GM15510 (cell line): ENCODE data around the gene HSH2D.

ENCODE experiments used
- POLR2A ChIP-seq: IDR thresholded peaks from 3 replicates; pipeline ENCODE4 v1.6.1; 2011; ENCODE audit warnings: borderline replicate concordance; ENCODE audit not compliant: insufficient read length; ENCODE audit errors: extremely low read depth

The HSH2D gene

GRCh38 chr19:16207063-16207462 is 63.6 kb downstream of the HSH2D start:
- TF ChIP-seq POLR2A = no peak

DNA sequence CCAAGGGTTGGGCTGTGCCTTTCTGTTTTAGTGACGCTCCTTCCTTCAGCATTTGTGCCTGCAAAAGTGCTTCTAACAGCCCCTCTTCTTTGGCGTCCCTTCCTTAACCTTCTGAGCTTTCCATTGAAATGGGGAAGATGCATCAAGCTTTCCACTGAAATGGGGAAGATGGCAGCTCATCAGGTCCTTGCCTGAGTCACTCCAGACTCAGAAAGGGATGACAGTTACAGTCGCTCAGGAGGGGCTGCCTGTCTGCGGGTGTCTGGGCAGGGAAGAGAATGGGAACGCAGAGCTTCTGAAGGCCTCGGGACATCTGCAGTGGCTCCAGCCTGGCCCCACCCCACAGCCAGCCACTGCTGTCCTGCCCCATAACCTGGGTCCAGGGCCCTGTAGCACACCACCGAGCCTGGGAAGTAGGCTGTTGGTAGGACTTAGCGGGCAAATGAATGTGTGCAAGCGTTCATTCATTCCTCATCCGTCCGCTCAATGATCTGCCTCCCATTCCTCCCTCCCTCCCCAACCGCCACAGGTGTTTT is 64.1 kb downstream of the HSH2D start:
- TF ChIP-seq POLR2A = no peak
